B cell (primary cell): ENCODE results near the gene THAP4.

Experiments used
- CTCF ChIP-seq: fragments of 200-600 bp; IDR thresholded peaks from one replicate; pipeline ENCODE4 v1.8.0; 2022; ENCODE audit warnings: antibody characterized with exemption, mild to moderate bottlenecking
- EZH2 ChIP-seq: IDR thresholded peaks from 2 replicates; pipeline ENCODE4 v1.6.1; 2012; ENCODE audit warnings: borderline replicate concordance, low read depth, mild to moderate bottlenecking, moderate library complexity, low read length; ENCODE audit not compliant: insufficient read depth, poor library complexity, severe bottlenecking

- TF ChIP-seq CTCF (no peak), EZH2 (no peak)
These were observed 38.9 kb downstream of the THAP4 start for GRCh38 chr2:241598061-241598460.
